MM.1S (cell line): Measurements from ENCODE around the gene TP63.

Source experiments
- EZH2 ChIP-seq: fragments of 300-600 bp; sonication (generic); optimal IDR thresholded peaks from 2 replicates; pipeline ENCODE3; 2017; ENCODE audit warnings: low read depth, mild to moderate bottlenecking, antibody characterized with exemption, low read length, mixed read lengths
- EZH2phosphoT487 ChIP-seq: fragments of 300-600 bp; sonication (generic); IDR thresholded peaks from 2 replicates; pipeline ENCODE4 v1.6.1; 2018; ENCODE audit warnings: antibody characterized with exemption, low read length
- TF ChIP-seq, protein P1 (sequence below): fragments of 300-600 bp; sonication (generic); IDR thresholded peaks from 2 replicates; pipeline ENCODE4 v1.5.1; 2016; ENCODE audit warnings: antibody characterized with exemption, low read length, mixed read lengths

DNA sequence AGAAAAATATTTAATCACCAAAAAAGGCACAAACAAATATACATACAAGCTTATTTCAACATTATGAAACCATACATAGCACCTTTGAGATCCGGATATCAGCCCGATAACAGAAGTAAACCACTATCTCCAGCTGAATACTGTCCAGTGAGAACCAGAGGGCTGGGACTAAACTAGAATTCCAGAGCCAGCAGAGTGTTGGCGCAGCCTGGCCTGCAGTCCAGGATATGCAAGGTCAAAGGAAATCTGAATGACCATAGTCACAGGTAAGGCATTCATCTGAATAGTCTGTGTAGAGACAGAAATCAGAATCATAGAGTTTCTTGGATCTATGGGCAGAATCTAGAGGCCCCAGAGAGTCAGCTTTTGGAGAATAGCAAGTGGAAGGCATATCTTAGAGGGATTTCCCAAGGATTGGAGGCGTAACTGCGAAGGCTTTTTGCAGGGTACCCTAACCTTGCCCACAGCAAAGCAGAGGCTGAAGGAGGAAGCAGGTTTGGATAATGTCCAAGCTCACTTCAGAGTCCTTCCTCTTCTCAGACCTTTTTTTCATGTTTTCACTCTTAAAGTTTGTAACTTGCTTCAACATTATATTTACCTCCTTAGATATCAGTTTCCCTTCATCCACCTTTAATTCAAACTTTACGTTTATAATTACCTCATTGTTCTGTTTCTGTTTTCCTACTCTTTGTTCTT, 32.5 kb upstream of the TP63 start:
- TF ChIP-seq, protein P1, sequence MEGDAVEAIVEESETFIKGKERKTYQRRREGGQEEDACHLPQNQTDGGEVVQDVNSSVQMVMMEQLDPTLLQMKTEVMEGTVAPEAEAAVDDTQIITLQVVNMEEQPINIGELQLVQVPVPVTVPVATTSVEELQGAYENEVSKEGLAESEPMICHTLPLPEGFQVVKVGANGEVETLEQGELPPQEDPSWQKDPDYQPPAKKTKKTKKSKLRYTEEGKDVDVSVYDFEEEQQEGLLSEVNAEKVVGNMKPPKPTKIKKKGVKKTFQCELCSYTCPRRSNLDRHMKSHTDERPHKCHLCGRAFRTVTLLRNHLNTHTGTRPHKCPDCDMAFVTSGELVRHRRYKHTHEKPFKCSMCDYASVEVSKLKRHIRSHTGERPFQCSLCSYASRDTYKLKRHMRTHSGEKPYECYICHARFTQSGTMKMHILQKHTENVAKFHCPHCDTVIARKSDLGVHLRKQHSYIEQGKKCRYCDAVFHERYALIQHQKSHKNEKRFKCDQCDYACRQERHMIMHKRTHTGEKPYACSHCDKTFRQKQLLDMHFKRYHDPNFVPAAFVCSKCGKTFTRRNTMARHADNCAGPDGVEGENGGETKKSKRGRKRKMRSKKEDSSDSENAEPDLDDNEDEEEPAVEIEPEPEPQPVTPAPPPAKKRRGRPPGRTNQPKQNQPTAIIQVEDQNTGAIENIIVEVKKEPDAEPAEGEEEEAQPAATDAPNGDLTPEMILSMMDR: no peak
- TF ChIP-seq EZH2phosphoT487: no peak
- no peak for TF ChIP-seq EZH2
